DMS79 treated with DMSO at 0.1 percent for 48 hours (cell line): ENCODE data around the gene FREY1.

Experiments
- DNase-seq: peaks from one replicate; lab custom pipeline; 2025; lab: John Stamatoyannopoulos, UW

Gene FREY1

DNA sequence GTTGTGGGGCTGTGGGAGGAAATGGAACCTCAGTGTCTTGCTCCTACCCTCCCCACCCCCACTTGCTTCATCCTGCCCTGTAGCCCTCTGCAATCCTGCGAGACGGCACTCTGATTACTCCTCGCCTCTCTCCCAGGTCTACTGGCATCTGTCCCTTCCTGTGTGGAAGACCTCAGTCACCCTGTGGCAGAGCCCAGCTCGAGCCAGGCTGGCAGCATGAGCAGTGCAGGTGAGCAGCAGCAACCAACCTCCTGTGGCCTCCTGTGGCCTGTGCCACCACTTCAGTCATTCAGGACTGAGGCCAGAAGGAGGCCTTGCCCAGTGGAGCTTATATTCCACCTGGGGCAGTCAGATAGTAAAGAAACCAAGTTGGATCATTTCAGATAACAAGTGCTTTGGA is 36.4 kb downstream of the FREY1 start:
- DNase-seq: no peak

- DNase-seq: no peak
These were observed 37.5 kb downstream of the FREY1 start for GRCh38 chr11:45869551-45869950.

DNA sequence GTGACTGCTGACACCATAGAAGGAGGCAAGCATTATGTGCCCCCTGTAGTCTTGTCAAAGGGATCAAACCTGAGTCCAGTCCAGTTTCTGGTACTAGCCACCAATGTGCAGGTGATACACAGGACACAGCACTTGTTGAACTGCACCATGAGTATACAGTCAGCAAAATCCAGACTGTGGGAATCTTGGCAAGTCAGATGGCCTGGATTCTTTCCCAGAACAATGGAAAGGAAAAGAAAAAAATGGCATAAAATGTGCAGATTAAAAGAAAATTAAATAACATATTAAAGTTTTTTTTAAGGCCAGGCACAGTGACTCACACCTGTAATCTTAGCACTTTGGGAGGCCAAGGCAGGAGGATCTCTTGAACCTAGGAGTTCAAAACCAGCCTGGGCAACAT is 43.0 kb downstream of the FREY1 start:
- DNase-seq: no peak

DNA sequence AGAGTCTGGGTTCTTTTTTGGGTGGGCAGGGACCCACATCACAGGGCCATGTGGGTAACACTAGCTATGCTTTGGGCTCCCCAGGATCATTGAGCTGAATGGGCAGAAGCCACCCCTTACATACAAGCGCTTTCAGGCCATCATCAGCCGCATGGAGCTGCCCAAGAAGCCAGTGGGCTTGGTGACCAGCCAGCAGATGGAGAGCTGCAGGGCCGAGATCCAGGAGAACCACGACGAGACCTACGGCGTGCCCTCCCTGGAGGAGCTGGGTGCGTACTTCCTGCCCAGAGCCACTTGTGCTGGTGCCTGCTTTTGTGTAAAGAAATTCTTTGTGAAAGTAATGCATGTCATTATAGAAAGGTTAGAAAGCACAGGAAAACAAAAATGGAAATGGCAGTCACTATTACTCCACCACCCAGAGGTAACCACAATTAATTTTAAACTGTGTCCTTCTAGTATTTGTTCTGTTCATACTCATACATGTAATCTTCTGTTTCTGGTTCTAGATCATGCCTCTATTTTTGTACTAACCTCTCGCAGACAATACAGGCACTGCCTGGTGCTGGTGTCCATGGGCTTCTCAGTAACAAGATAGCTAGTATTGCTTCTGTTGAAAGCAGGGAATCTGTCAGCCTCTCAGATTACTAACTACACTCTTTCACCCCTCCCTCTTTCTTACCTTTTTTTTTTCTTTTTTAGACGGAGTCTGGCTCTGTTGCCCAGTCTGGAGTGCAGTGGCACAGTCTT is 46.1 kb downstream of the FREY1 start:
- DNase-seq: no peak

DNA sequence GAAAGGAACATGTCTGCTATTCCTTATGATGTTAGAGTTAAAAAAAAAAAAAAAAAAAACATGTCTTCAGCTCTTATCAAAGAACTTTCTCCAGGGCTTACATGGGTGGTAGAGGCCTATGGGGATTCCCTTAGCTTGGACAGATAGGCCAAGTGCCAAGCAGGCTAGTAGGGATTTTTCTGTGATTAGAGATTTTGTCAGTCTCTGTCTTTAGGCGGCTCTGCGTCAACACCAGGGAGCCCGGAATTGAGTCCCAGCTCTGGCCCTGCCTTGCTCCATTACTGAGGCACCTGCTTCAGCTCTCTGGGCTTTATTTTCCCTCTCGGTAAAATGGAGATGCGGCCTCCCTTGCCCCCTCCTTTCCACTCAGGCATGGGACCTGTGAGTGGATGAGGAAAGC is 46.7 kb downstream of the FREY1 start:
- DNase-seq: no peak

DNA sequence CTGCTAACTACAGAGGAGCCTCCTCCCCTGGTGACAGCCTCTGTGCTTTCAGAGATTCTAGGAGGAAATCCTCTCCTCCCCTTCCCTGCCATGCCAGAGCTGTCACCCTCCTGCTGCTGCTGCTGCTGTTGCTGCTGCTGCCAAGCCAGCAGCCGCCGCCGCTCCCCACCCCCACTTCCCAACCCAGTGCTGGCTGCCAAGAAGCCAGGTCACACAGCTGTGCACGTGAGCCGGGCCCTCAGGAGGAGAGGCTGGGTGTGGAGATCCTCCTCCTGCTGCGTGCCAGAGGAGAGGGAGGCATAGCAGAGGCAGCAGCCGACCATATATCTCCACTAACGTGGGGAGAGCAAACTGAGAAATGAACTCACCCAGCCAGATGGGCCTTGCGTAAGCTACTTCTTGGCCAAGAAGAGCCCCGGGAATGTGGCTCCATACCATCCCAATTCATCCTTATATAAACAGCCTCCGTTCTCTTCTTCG is 47.4 kb downstream of the FREY1 start:
- DNase-seq: peak; percentile 89

- no peak for DNase-seq
These were observed 48.2 kb downstream of the FREY1 start for GRCh38 chr11:45858751-45859398.

DNA sequence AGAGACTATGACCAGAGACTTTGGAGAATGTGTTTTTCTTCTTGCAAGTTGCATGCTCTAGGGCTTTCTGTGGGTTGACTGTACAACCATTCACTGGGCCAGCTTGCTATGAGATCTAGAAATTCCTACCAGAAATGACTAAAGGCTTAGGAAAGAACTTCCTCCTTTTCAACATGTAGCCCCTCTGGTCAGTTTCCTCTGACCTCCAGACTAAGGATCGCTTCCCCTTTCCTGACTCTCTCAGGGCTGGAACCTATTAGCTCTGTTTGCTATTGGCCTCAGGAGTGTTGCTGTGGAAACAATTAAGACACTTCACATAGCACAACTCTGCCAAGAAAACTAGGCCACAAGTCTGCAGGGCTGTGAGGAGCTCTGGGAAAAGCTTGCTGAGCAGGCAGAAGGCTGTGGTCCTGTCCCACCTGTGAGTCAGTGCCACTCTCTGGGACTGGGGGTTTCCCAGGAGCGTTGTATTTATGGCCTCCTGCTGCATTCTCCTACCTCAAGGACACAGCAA is 49.1 kb downstream of the FREY1 start:
- DNase-seq: peak; percentile 85
